Left renal cortex interstitium (tissue), 4 donors: ENCODE data around the gene ARAP3. TPM values are rescaled to one million over a fixed set of nuclear protein-coding genes. Genes with fewer than 3 reads are reported as not detected.

Experiments
- DNase-seq, 4 donors: peaks; one replicate each; pipeline ENCODE4 v3.0.0-alpha.2; 2013; ENCODE audit warnings: low read depth in 4 of 4, low spot score in 2 of 4, missing footprints in 1 of 4
- polyA plus RNA-seq, 4 donors: library from polyadenylated mRNA; unstranded; fragments of 120-200 nt; gene quantifications; one replicate each; pipeline ENCODE4 v1.2.1, GENCODE V29; 2013; ENCODE audit not compliant: insufficient read length in 4 of 4

ARAP3 gene
- polyA plus RNA-seq, 4 donors, result 17.6 to 25.9 (median 21.6) TPM

GRCh38 chr5:141647851-141648250 lies 34.2 kb downstream of the ARAP3 start:
- no peak for DNase-seq

- DNase-seq, result no peak
Measured at GRCh38 chr5:141647242-141647641, 34.8 kb downstream of the ARAP3 start.

- DNase-seq, result no peak
Measured at GRCh38 chr5:141646026-141646425, 36.0 kb downstream of the ARAP3 start.

GRCh38 chr5:141641634-141642267 lies 40.3 kb downstream of the ARAP3 start:
- DNase-seq, result no peak

- DNase-seq, result no peak
Measured at GRCh38 chr5:141640698-141641097, 41.3 kb downstream of the ARAP3 start.

GRCh38 chr5:141640051-141640415 lies 42.0 kb downstream of the ARAP3 start:
- no peak for DNase-seq

GRCh38 chr5:141639357-141640050 lies 42.5 kb downstream of the ARAP3 start:
- no peak for DNase-seq

- DNase-seq, result no peak
Measured at GRCh38 chr5:141638771-141639170, 43.3 kb downstream of the ARAP3 start.

GRCh38 chr5:141637767-141638419 lies 44.1 kb downstream of the ARAP3 start:
- DNase-seq, result no peak

- no peak for DNase-seq
Measured at GRCh38 chr5:141637123-141637766, 44.8 kb downstream of the ARAP3 start.

GRCh38 chr5:141636413-141637122 lies 45.5 kb downstream of the ARAP3 start, which contains the start of the genes HDAC3 and RELL2:
HDAC3 (minus strand) TSS chr5:141636849; CDS start chr5:141636790, 59 bp downstream.
RELL2 (plus strand) TSS chr5:141636997; CDS start chr5:141638226, 1,229 bp downstream.
- DNase-seq, result peak in 1 of 4 donors; percentile 85

- no peak for DNase-seq
Measured at GRCh38 chr5:141636106-141636412, 46.0 kb downstream of the ARAP3 start.

- no peak for DNase-seq
Measured at GRCh38 chr5:141635646-141636045, 46.4 kb downstream of the ARAP3 start.

- DNase-seq, result no peak
Measured at GRCh38 chr5:141634720-141635119, 47.3 kb downstream of the ARAP3 start.

GRCh38 chr5:141633871-141634561 lies 48.0 kb downstream of the ARAP3 start:
- DNase-seq, result no peak

GRCh38 chr5:141632650-141633049 lies 49.4 kb downstream of the ARAP3 start:
- no peak for DNase-seq

GRCh38 chr5:141630570-141631140 lies 51.4 kb downstream of the ARAP3 start:
- DNase-seq, result no peak

- DNase-seq, result no peak
Measured at GRCh38 chr5:141628175-141628788, 53.7 kb downstream of the ARAP3 start.

GRCh38 chr5:141623611-141624010 lies 58.4 kb downstream of the ARAP3 start:
- DNase-seq, result no peak
